HG03097 (cell line): ENCODE data around the gene UBE2E2.

Experiments used
- ATAC-seq: cut with Tn5 transposase; IDR thresholded peaks from one replicate; pipeline ENCODE4 v1.9.1; 2021; ENCODE audit not compliant: unreplicated experiment, low FRiP score

UBE2E2 gene

GRCh38 chr3:23239211-23240068 is 36.3 kb downstream of the UBE2E2 start:
- no peak for ATAC-seq

GRCh38 chr3:23240171-23240785 is 37.2 kb downstream of the UBE2E2 start:
- no peak for ATAC-seq

GRCh38 chr3:23241256-23241655 is 38.1 kb downstream of the UBE2E2 start:
- no peak for ATAC-seq

GRCh38 chr3:23242106-23242505 is 39.0 kb downstream of the UBE2E2 start:
- no peak for ATAC-seq

GRCh38 chr3:23244324-23245041 is 41.4 kb downstream of the UBE2E2 start:
- ATAC-seq = no peak

GRCh38 chr3:23246651-23247050 is 43.5 kb downstream of the UBE2E2 start:
- ATAC-seq = no peak

- ATAC-seq = no peak
Measured at GRCh38 chr3:23248594-23249131, 45.5 kb downstream of the UBE2E2 start.

- ATAC-seq = no peak
Measured at GRCh38 chr3:23249961-23250360, 46.8 kb downstream of the UBE2E2 start.

GRCh38 chr3:23252122-23252521 is 49.0 kb downstream of the UBE2E2 start:
- no peak for ATAC-seq

- ATAC-seq = peak; percentile 72
Measured at GRCh38 chr3:23253214-23253613, 50.1 kb downstream of the UBE2E2 start.

- no peak for ATAC-seq
Measured at GRCh38 chr3:23254282-23254681, 51.2 kb downstream of the UBE2E2 start.

GRCh38 chr3:23254835-23255234 is 51.7 kb downstream of the UBE2E2 start:
- ATAC-seq = no peak

GRCh38 chr3:23256741-23257435 is 53.8 kb downstream of the UBE2E2 start:
- no peak for ATAC-seq

GRCh38 chr3:23258110-23258509 is 55.0 kb downstream of the UBE2E2 start:
- no peak for ATAC-seq

- ATAC-seq = no peak
Measured at GRCh38 chr3:23259515-23259914, 56.4 kb downstream of the UBE2E2 start.

- ATAC-seq = no peak
Measured at GRCh38 chr3:23262766-23263165, 59.6 kb downstream of the UBE2E2 start.

GRCh38 chr3:23263796-23264195 is 60.7 kb downstream of the UBE2E2 start:
- no peak for ATAC-seq

GRCh38 chr3:23264413-23264812 is 61.3 kb downstream of the UBE2E2 start:
- no peak for ATAC-seq

- ATAC-seq = no peak
Measured at GRCh38 chr3:23270423-23270822, 67.3 kb downstream of the UBE2E2 start.

GRCh38 chr3:23271876-23272741 is 69.0 kb downstream of the UBE2E2 start:
- ATAC-seq = no peak
